Pons (tissue), 1 donor: Measurements from ENCODE around the gene FOLR3.
"Not testable (repeated sequence)": the region's sequence is repeated elsewhere in the genome, so short reads cannot be mapped to it uniquely, and the experiment has no call there.

Experiments
- DNase-seq: peaks from one replicate; pipeline ENCODE4 v3.0.0-alpha.2; 2016; ENCODE audit warnings: low spot score

The FOLR3 gene

DNA sequence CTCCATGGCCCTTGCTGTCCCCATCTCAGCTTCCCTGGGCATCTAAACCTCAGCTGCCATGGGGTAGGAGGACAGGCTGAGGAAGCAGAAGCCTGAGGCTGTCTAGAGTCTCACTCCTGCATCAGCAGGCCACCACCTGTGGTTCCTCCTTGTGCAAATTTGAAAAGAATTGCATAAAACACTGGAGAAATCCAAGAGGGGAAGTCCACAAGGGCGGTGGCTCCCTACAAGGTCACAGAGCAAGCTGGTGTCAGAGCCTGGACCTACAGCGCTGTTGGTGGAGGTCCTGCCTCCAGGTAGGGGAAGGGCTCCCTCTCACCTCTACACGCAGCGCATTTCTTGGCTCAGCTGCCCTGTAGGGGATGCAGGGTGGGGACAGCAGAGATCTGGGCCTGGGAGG is at the start of gene FOLR3:
FOLR3 (plus strand) TSS at position 253 of the 400 bp plus-strand sequence. CDS start 228 bp downstream, outside the sequence.
- not testable (repeated sequence) for DNase-seq

DNA sequence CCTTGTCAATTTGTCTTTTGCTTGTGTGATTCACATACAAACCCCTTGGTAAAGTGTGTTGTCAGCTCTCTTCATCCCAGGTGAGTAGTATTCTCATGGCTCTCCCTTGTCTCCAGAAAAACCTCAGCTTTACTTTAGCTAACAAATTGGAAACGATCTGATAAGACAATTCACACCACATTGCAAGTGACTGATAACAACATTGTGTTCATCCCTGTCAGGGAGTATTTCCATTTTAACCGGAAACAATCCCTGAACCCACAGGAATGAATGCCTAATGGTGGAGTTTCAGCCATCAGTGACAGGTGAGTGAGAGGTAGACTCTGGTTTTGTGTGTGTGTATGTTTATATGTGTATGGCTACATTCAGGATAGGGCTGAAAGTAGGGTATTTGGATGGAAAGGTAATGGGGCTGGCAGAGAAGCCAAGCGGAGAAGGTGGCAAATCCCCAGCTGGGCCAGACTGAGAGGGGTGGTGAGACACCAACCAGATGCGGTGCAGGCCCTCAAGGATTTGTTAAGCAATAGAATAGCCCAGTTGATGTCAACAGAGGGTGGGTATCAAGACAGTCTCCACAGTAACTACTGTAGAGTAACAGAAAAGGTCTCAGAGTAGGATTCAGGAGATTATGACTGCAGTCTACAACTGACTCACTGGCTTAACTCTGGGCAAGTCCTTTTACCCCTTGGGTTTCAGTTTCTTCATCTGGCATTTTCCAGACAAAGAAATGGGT is 47.3 kb upstream of the FOLR3 start:
- DNase-seq = no peak

DNA sequence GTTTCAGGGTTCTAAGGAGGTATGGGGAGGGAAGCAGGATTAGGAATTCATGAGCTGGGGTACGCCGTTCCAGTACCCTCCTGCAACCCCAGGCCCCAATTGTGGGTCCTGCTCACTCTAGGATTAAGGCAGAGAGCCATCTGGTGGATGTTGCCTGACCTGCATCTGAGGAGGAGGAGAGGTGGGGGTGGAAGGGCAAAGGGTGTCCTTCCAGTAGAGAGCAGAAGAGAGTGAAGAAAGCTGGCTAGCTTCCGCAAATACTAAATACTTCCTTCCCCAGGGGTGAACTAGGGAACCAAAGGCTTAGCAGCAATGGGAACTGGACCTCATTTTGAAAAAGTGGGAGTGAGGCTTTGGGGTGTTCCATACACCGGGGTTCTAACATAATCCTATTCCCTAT is 44.2 kb upstream of the FOLR3 start:
- DNase-seq = peak; percentile 92

DNA sequence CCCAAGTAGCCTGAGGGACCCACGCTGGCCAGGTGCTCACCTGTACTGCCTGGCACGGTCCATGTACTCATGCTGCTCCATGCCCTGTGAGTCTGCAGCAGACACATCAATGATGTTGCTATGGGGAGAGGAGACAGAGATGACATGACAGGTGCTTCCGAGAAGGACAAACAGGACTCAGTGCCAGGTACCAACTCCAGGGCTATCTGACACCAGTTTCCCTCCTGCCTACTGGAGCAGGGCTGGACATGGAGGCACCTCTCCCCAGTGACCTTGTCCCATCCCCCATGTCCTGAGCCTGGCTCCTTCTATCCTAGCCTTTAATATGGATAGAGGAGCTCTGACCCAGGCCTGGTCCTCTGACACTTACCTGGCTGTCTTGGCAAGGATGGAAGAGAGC is 36.8 kb upstream of the FOLR3 start:
- DNase-seq = no peak

DNA sequence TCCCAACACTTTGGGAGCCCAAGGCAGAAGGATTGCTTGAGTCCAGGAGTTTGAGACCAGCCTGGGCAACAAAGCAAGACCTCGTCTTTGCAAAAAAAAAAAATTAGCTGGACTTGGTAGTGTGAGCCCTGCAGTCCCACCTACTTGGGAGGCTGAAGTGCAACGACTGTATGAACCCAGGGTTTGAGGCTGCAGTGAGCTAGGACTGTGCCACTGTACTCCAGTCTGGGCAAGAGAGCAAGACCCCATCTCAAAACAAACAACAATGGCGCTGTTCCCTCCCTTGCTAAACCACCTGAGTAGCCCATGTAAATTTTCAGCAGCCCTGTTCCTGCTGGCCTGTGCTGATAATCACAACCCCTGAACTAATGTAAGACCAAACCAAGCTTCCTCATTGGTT is 35.5 kb upstream of the FOLR3 start:
- DNase-seq = no peak

DNA sequence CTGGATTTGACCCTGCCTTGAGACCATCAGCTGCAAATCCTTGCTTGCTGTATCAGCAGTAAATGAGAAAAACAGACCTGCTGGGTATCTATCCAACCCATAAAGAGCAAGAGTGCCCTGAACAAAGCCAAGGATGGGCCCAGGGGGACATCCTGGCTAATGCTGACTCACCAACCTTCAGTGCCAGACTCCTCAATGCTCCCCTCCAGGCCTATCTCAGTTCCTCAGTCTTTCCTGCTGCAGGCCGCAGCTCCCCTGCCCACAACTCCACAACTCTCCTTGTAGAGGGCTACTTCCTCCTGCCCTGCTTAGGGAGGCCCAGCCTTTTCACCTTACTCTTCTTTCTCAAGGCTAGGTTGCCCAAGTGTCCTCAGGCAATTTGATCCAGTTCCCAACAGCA is 35.1 kb upstream of the FOLR3 start:
- no peak for DNase-seq

DNA sequence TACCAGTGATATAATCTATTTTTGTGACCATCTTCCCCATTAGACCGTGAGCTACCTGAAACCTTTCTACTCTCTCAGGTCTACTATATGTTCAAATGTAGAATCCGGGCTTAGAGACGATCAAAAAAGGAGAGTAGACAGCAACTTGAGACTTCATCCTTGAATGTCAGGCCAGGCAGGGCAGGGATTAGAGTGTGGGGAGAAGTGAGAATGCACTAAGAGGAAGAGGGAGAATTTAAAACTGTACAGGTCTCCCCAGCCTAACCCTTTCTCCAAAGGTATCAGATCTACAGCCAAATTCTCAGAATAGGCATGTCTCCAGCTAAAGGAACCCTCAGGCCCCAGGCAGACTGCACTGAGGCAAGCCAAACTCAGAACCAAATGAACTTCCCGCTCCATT is 33.4 kb upstream of the FOLR3 start:
- DNase-seq = no peak

DNA sequence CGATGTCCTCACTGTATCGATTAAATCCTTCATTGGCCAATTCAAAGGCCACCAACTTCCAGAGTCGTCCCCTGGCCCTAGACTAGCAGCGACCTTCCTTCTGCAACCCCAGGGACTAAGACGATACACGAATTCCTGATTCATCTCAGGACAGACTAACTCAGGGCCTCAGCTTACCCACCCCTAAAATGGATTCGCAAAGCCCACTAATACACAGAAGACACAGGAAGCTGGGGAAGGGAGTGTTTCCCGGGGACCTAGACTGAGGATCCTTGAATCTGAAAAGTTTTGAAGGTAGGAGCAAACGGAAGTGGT is 32.9 kb upstream of the FOLR3 start:
- no peak for DNase-seq

DNA sequence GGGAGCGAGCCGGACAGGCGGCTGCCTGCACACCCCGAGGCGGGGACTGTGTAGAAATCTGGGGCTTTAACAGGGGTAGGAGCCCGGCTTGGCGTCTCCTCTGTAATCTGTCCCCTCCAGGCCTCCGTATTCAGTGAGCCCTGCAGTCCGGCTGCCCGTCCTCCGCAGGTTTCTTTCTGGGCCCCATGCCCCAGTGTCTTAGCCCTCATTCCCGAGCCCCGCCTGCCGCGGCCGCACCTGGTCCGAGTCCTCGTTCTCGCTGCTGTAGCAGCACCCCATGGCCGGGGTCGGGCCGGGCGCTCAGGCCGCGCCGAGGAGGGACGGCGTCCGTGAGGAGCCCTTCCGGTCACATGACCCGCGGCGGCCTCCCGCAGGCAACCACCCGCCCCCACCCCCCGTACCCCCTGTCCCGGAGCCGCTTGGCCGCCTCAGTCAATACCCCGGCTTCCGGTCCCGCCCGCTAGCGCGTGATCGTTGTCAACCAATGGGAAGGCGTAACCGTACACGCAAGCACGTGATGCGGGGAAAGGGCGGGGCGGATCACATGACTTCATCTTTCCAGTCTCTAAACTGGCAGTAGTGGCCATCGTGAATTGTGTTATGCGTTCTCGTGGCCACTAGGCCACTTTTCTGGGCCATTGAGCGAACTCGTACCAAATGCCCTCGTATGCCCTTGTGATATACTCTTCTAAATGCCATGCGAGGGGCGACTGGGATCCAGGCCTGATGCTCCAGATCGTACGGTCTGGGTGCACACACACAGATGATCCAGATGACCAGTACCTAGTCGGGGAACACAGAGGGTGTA is 32.4 kb upstream of the FOLR3 start, which contains the start of gene LAMTOR1:
LAMTOR1 (minus strand) TSS at position 352 of the 808 bp plus-strand sequence; CDS start at position 279, 73 bp downstream.
- peak; percentile 98 for DNase-seq

DNA sequence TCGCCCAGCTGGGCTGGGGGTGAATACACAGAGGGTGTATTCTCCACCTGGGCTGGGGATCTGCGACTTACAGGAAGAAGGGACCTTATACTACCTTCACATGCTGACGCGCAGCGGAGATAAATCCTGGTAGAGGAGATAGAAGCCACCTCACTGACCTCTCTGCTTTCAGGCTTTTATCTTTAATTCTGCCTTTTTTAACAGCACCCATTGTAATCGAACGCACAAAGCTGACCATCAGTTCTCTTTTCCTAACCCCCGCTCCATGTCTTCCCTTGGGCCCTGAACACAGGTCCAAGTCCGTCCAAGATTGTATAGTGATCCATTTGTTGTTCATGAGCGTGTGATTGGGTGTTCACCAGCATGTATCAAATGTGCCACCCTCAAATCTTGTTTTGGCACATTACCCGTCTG is 31.8 kb upstream of the FOLR3 start:
- peak; percentile 27 for DNase-seq

DNA sequence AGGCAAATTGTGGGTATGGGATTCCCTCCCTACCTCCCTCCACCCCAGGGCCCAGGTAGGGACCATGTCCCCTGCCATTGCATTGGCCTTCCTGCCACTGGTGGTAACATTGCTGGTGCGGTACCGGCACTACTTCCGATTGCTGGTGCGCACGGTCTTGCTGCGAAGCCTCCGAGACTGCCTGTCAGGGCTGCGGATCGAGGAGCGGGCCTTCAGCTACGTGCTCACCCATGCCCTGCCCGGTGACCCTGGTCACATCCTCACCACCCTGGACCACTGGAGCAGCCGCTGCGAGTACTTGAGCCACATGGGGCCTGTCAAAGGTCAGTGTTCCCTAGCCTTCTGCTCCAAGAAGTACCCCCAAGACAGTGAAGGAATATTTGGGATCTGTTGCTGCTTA is 29.6 kb upstream of the FOLR3 start, which contains the start of gene TOMT:
TOMT (plus strand) TSS at position 37 of the 400 bp plus-strand sequence; CDS start at position 65, 28 bp downstream.
- DNase-seq = no peak

DNA sequence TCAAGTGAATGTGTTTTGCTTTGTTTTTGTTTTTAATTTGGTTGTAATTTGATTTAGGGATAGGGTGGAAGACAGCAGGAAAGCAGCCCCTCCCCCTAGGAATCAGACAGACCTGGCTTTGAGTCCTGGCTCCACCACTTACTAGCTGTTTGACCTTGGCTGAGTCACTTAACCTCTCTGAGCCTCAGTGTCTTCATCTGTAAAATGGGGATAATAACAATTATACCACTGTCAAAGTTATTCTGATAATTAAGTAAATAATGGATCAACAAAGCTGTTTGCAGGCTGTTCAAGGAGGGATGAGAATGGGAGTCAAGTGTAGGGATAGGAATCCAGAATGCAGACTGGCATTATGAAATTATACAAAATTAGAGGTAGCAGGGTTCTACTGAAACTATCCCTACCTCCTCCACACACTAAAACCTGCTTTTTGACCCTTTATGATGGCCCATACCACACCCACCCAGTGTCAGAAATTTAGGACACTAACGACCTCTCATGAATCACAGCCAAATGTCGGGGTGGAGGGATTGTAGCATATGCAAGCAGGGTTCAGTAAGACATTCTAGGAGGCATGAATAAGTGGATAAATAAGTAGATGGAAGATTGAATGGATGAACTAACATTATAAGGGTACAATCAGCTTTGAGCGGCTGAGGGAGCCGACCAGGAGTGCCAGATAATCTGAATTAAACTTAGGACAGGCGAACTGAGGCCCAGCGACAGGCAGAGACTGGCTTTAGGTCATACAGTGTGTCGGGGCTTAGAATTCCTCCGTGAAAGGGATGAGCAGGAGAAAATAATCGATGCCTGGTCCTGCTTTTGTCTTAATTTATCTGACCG is 24.0 kb upstream of the FOLR3 start:
- DNase-seq = no peak

DNA sequence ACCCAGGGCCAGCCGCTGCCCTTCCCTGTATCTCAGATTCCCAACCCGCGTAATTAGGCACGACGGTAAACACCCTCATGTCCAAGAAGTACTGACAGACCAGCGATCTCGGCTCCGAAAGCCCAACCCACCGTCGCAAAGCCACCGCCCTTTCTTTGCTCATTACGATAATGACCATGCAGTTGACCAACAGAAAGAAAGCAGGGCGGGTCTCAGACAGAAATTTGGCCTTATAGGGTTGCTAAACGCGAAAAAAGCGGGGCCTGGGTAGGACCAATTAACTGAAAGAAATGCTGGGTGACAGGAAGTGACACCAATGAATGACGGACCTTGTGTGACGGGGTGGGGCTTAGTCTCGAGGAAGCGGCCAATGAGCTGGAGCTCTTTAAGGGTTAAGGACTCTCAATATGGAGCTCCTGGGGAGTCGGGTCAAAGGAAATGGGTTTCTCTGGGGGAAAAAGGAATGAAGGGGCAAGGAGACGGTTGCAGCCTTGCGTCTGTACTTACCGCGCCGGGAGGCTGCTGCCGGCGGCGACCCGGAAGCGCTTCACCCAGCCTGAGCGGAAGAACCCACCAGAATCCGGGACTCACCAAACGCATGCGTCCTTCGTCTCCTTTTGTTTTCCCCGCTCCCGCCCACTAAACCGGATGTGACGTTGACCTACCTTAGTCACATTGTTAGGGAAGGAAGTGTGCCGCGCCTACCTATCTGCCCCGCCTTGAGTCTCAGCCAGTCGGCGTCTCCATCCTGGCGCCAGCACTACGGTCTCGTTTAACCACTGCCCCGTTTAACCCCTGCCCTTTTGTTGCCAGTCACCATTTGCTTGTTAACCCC is 23.2 kb upstream of the FOLR3 start, which contains the start of gene ANAPC15:
ANAPC15 (minus strand) TSS at position 553 of the 835 bp plus-strand sequence. CDS start 1,419 bp downstream, outside the sequence.
- DNase-seq = peak; percentile 100

DNA sequence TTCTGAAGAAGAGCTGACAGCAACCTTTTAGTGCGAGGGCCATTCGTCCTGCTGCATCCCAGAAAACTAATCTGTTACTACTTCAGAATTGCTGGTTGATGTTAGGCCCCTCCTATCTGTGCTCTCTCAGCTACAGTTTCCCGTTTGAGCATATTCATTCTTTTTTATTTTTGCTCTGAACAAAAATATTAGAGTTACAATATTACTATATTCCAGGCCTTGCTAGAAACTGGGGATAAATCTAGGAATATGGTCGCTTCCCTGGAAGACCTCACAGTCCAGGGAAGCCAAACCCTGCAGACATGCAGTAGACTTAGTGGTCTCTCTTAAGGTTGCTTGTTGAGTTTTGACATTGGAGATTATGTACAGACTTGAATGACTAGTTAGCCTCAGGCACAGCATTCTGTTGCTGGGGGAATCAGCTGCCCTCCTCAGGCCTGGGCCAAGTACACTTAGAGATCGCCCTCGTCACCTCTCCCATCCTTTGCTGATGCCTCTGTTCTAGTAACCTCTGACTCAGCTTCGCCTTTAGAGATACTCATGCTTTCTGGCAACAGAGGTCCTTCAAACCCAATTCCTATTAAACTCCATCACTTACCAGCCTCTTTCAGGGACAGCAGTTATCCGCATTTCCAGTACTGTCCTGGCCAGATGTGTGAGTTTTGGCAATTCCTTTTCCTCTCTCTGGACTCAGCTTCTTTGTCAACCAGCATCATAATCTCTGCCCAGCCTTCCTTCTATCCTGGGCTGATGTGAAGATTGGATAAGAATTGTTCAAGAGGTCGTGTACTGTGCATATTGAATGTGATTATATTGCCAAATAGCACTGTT is 22.3 kb upstream of the FOLR3 start:
- DNase-seq = no peak

DNA sequence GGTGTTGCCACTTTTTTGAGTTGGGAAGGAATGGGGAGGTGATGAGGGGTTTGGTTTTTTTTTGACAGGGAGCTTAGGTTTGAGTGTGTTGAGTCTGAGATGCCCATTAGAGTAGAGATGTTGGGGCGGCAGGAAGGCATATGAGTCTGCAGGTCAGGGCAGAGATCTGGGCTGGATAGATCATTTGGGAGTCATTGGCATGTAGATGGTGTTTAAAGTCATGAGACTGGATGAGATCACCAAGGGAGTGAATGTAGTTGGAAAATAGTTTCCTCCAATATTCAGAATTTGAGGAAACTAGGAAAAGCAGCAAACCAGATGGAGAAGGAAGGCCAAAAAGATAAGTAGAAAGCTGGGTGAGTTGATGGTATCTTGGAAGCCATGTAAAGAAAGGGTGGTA is 21.0 kb upstream of the FOLR3 start:
- DNase-seq = no peak

DNA sequence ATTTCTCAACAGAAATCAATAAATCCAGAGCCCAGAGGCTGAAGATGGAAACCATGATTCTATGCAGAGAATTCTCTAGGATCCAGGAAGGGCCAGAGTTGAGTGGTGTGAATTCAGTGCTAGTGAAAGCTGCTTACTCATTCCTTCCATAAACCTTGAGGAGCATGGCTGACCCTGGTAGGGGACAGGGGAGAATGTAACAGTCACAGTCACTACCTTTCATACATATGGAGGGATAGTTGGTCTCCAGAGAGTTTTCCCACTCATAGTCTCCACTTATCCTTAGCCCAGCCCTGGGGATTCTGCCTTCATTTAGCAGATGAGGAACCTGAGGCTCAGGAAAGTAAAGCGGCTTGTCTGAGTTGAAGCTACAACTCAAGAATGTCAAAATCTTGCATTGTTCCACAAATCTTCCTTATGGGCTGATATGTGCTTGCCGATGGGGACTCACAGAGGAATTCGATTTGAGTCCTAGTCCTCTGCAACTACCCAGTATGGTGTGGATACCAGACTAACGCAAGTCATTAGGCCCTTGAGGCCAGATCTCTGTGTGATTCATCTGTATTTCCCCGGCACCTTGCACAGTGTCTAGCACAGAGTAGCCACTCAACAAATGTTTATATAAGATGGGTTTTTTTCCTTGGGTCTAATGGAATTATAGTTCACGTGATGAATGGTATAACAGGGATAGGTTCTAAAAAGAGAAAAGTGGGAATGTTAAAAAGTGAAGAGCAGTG is 19.3 kb upstream of the FOLR3 start:
- DNase-seq = no peak

DNA sequence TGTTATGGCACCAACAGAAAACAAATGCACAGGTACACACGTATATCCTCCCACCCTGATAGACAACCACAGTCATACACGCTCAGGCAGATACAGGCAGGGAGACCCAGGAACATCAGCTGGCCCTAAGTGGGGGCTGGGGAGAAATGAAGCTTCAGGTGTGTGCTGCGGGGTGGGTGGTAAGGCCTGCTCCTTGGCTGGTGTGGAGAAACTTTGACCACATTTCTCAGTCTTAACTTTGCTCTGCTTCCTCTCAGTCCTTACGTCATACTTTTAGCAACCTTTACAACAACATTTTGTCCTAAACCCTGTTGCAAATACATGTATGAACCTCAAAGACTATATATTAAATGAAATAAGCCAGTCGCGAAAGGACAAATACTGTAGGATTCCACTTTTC is 16.3 kb upstream of the FOLR3 start:
- no peak for DNase-seq

DNA sequence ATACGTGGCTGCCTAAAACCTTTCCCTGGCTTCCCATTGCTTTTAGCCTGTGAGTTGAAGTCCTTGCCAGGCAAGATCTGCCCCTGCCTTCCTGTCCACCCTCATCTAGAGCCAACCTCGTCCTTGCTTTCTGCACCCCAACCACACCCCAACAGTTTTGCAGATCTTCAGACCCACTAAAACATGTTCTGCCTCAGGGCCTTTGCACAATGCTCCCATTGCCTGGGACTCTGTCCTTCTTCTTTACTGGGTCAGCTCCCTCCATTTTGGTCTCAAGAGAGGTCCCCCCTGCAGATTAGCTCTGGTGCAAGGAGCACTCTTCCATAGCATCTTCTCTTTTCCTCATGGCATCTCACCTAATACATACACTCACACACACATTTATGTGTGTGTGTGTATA is 14.6 kb upstream of the FOLR3 start:
- DNase-seq = no peak

DNA sequence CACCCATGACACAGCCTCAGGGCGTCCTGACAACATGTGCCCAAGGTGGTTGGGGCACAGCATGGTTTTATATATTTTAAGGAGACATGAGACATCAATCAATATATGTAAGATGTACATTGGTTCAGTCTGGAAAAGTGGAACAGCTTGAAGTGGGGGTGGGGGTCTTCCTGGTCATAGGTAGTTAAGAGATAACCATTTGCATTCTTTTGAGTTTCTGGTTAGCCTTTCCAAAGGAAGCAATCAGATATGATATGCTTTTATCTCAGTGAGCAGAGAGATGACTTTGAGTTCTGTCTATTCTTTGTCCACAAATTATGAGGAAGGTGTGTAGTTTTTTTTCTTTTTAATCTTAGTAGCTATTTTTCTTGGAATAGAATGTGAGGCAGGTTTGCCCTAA is 12.9 kb upstream of the FOLR3 start:
- DNase-seq = no peak
